Measurements from ENCODE around the gene KRTAP4-7. TPM values are rescaled to one million over a fixed set of nuclear protein-coding genes. Genes with fewer than 3 reads are reported as not detected.
"Not testable (repeated sequence)": the region's sequence is repeated elsewhere in the genome, so short reads cannot be mapped to it uniquely, and the experiment has no call there.

The KRTAP4-7 gene
- polyA plus RNA-seq (2011; rRNA removed) (not detected in 2 replicates), polyA plus RNA-seq (2017; fragmentation: RNase III; extraction: RNeasy Plus Mini Kit Qiagen cat#74134 plus additional on column Dnase treatment) (not detected in 3 replicates), polyA minus RNA-seq (2011; rRNA and poly(A)+ RNA removed) (not detected in 2 replicates)
- polyA plus RNA-seq (2012; cell fraction: cytosol; rRNA removed), result not detected in 2 replicates
- not detected in 2 replicates for polyA plus RNA-seq (2012; cell fraction: nucleus; rRNA removed)

- DNase-seq (ENCODE audit: low read depth in 1 of 2, low spot score in 1 of 2); ATAC-seq; FAIRE-seq; H3K4me3 ChIP-seq; POLR2A ChIA-PET; H3K9me3 ChIP-seq: not testable (repeated sequence)
- Histone ChIP-seq H3K4me1 (peaks cover 12% of the 10 kb centered on the region), H3K27ac (peak within 1 kb of the TSS in 1 of 2 experiments; percentile 9; a peak in 1 of 6 replicates), H3K4me2 (peak within 1 kb of the TSS; percentile 5; the same call in 2 of the 3 replicates)
- CTCF ChIA-PET, result interaction anchor here (1.4 kb wide), 1 partner anchor 465 kb away, joined by 3 read pairs; no protein-coding TSS in a partner anchor
- 89% methylated on average over 11 of the region's 14 CpGs for WGBS (ENCODE audit: missing lambda C conversion rate)
These were observed at the start of gene KRTAP4-7 for GRCh38 chr17:41084100-41084856. Gene KRTAP4-7, plus strand, starts transcription at chr17:41084150. Its CDS starts 57 bp downstream, at chr17:41084207.

GRCh38 chr17:41034346-41034935 is 49.5 kb upstream of the KRTAP4-7 start, which contains the start of gene KRTAP1-3:
Gene KRTAP1-3, minus strand, starts transcription at chr17:41034874. Its CDS starts 53 bp downstream, at chr17:41034821.
- DNase-seq (ENCODE audit: low read depth in 1 of 2, low spot score in 1 of 2); H3K4me1 ChIP-seq; H3K4me3 ChIP-seq; H3K4me2 ChIP-seq; FAIRE-seq; H3K27ac ChIP-seq; H3K9me3 ChIP-seq; ATAC-seq; CTCF ChIA-PET; POLR2A ChIA-PET: not testable (repeated sequence)
- WGBS (ENCODE audit: missing lambda C conversion rate), result 82% methylated on average over 8 of the region's 10 CpGs

- Histone ChIP-seq H3K27ac (no peak overlapping the region), H3K4me3 (no peak overlapping the region), H3K4me1 (no peaks in the 10 kb centered on the region), H3K4me2 (no peak overlapping the region), H3K9me3 (peaks cover 6% of the 10 kb centered on the region; the same call in 1 of the 3 replicates)
- CTCF ChIA-PET, result interaction anchor here (0.7 to 2.1 kb wide), 2 partner anchors 129 to 291 kb away, joined by 3 to 6 read pairs; no protein-coding TSS in a partner anchor
- POLR2A ChIA-PET, result no interaction called here
- FAIRE-seq (no peak), DNase-seq (ENCODE audit: low read depth in 1 of 2, low spot score in 1 of 2) (no peak), ATAC-seq (no peak)
- TF ChIP-seq USF2 (IDR thresholded peaks at IDR 0.05) (no peak), CHD4 (IDR thresholded peaks at IDR 0.05; ENCODE audit: borderline replicate concordance) (no peak), REST (IDR thresholded peaks at IDR 0.05) (no peak), EHF (CRISPR knock-in tag; IDR thresholded peaks at IDR 0.05) (no peak), NFE2L2 (conservative IDR thresholded peaks at IDR 0.05; ENCODE audit: low read length) (no peak), ESRRA (IDR thresholded peaks at IDR 0.05; ENCODE audit: borderline replicate concordance, low read length) (no peak), HOXB13 (CRISPR knock-in tag; IDR thresholded peaks at IDR 0.05; ENCODE audit: low read depth) (no peak), MAX (IDR thresholded peaks at IDR 0.05) (no peak), ZNF302 (CRISPR knock-in tag; IDR thresholded peaks at IDR 0.05) (no peak), MAFK (IDR thresholded peaks at IDR 0.05; ENCODE audit: partially characterized antibody) (no peak), MYC (IDR thresholded peaks at IDR 0.05; ENCODE audit: borderline replicate concordance, low read length) (no peak), EHMT2 (IDR thresholded peaks at IDR 0.05; ENCODE audit: low read depth) (no peak), RAD21 (conservative IDR thresholded peaks at IDR 0.05 in 1 of 2, IDR thresholded peaks at IDR 0.05 in 1 of 2) (no peak), FOXS1 (CRISPR knock-in tag; IDR thresholded peaks at IDR 0.05) (no peak), RFX5 (IDR thresholded peaks at IDR 0.05) (no peak), HMGXB4 (CRISPR knock-in tag; IDR thresholded peaks at IDR 0.05; ENCODE audit: borderline replicate concordance) (no peak), PHF8 (IDR thresholded peaks at IDR 0.05; ENCODE audit: borderline replicate concordance, low read depth) (no peak), PBX3 (IDR thresholded peaks at IDR 0.05) (no peak)
- 69% methylated on average over 2 of the region's 2 CpGs for WGBS (ENCODE audit: missing lambda C conversion rate)
These were observed 46.0 kb upstream of the KRTAP4-7 start for GRCh38 chr17:41037853-41038350.
